ENCODE measurements around the gene TYRO3.

TYRO3 gene

GRCh38 chr15:41594801-41595746 is 36.1 kb downstream of the TYRO3 start:
- TF ChIP-seq ZNF274 (IDR thresholded peaks at IDR 0.05; ENCODE audit: low read depth, low read length): no peak
- no peak overlapping the region for H3K4me3 ChIP-seq (ENCODE audit: low read length)

- no peak for TF ChIP-seq ZNF274 (IDR thresholded peaks at IDR 0.05; ENCODE audit: low read depth, low read length)
- H3K4me3 ChIP-seq (ENCODE audit: low read length): no peak overlapping the region
These were observed 38.0 kb downstream of the TYRO3 start for GRCh38 chr15:41596972-41597371.

GRCh38 chr15:41597787-41598186 is 38.8 kb downstream of the TYRO3 start:
- H3K4me3 ChIP-seq (ENCODE audit: low read length): no peak overlapping the region
- TF ChIP-seq ZNF274 (IDR thresholded peaks at IDR 0.05; ENCODE audit: low read depth, low read length): no peak

- TF ChIP-seq ZNF274 (IDR thresholded peaks at IDR 0.05; ENCODE audit: low read depth, low read length): no peak
- no peak overlapping the region for H3K4me3 ChIP-seq (ENCODE audit: low read length)
These were observed 40.0 kb downstream of the TYRO3 start for GRCh38 chr15:41599061-41599460.

GRCh38 chr15:41603411-41603935 is 44.5 kb downstream of the TYRO3 start:
- no peak overlapping the region for H3K4me3 ChIP-seq (ENCODE audit: low read length)
- no peak for TF ChIP-seq ZNF274 (IDR thresholded peaks at IDR 0.05; ENCODE audit: low read depth, low read length)

- no peak for TF ChIP-seq ZNF274 (IDR thresholded peaks at IDR 0.05; ENCODE audit: low read depth, low read length)
- H3K4me3 ChIP-seq (ENCODE audit: low read length): no peak overlapping the region; the same call in 1 of the 2 replicates
These were observed 45.2 kb downstream of the TYRO3 start for GRCh38 chr15:41603941-41604911.

GRCh38 chr15:41605566-41605965 is 46.6 kb downstream of the TYRO3 start:
- no peak overlapping the region for H3K4me3 ChIP-seq (ENCODE audit: low read length)
- TF ChIP-seq ZNF274 (IDR thresholded peaks at IDR 0.05; ENCODE audit: low read depth, low read length): no peak

- H3K4me3 ChIP-seq (ENCODE audit: low read length): no peak overlapping the region
- no peak for TF ChIP-seq ZNF274 (IDR thresholded peaks at IDR 0.05; ENCODE audit: low read depth, low read length)
These were observed 48.0 kb downstream of the TYRO3 start for GRCh38 chr15:41606997-41607396.

- TF ChIP-seq ZNF274 (IDR thresholded peaks at IDR 0.05; ENCODE audit: low read depth, low read length): no peak
These were observed 50.1 kb downstream of the TYRO3 start for GRCh38 chr15:41609123-41609522.

GRCh38 chr15:41610048-41610447 is 51.0 kb downstream of the TYRO3 start:
- TF ChIP-seq ZNF274 (IDR thresholded peaks at IDR 0.05; ENCODE audit: low read depth, low read length): no peak
- no peak overlapping the region for H3K4me3 ChIP-seq (ENCODE audit: low read length)

More at GRCh38 chr15:41609123-41609522, 50.1 kb downstream of the TYRO3 start:
- H3K4me3 ChIP-seq (ENCODE audit: low read length): no peak overlapping the region

- H3K4me3 ChIP-seq (ENCODE audit: low read length): peak overlapping the region; percentile 48; the same call in 1 of the 2 replicates
These were observed 61.7 kb downstream of the TYRO3 start for GRCh38 chr15:41620536-41621199.

GRCh38 chr15:41621200-41622193 is 62.5 kb downstream of the TYRO3 start:
- TF ChIP-seq ZNF274 (IDR thresholded peaks at IDR 0.05; ENCODE audit: low read depth, low read length): no peak

More at GRCh38 chr15:41620536-41621199, 61.7 kb downstream of the TYRO3 start:
- no peak for TF ChIP-seq ZNF274 (IDR thresholded peaks at IDR 0.05; ENCODE audit: low read depth, low read length)

More at GRCh38 chr15:41621200-41622193, 62.5 kb downstream of the TYRO3 start:
- H3K4me3 ChIP-seq (ENCODE audit: low read length): peak overlapping the region; percentile 48; the same call in 1 of the 2 replicates
